Right renal pelvis (tissue), 4 donors: ENCODE results near the gene ISG20. TPM values are rescaled to one million over a fixed set of nuclear protein-coding genes. Genes with fewer than 3 reads are reported as not detected.

ENCODE experiments used
- DNase-seq, 4 donors: peaks; one replicate each; pipeline ENCODE4 v3.0.0-alpha.2; 2013; ENCODE audit warnings: low read depth in 4 of 4, low spot score in 3 of 4, missing footprints in 1 of 4
- polyA plus RNA-seq, 4 donors: library from polyadenylated mRNA; unstranded; fragments of 120-200 nt; gene quantifications; one replicate each; pipeline ENCODE4 v1.2.1, GENCODE V29; 2013; ENCODE audit not compliant: insufficient read length in 4 of 4

The ISG20 gene
- polyA plus RNA-seq, 4 donors = 0.39 to 1.8 (median 0.89) TPM

DNA sequence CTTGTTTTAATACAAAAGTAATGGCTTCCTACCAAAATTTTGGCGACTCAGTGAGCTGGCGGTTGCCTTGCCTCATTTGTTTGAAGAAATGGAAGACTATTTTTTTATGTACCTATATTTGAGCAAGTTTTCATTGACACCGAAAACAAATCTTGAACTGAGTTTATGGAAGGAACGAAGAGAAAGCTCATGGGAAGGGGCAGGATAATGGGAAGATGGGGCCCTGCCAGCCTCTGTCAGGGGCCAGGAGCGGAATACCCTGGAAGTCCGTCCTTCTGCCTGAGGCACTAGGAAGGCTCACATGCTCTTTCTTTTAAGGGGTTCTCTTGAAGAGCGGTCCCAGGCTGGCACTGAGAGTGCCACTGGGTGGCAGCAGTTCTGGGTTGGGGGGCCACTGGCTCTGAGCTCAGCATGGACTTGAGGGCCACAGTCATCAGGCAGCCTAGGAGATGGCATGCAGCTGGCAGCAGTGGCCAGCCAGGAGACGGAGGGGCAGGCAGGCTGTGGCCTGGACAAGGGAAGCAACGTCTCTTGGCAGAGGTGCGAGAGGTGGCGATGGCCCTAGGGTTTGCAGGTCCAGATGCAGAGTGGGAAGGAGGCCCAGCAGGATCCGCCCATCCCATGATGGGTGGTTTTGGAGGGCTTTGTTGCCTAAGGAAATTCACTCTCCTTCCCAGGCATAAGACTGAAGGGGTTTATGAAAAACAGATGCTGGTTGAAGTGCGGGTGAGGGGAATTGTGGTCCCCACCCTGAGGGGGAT, 41.6 kb downstream of the ISG20 start:
- DNase-seq = no peak

DNA sequence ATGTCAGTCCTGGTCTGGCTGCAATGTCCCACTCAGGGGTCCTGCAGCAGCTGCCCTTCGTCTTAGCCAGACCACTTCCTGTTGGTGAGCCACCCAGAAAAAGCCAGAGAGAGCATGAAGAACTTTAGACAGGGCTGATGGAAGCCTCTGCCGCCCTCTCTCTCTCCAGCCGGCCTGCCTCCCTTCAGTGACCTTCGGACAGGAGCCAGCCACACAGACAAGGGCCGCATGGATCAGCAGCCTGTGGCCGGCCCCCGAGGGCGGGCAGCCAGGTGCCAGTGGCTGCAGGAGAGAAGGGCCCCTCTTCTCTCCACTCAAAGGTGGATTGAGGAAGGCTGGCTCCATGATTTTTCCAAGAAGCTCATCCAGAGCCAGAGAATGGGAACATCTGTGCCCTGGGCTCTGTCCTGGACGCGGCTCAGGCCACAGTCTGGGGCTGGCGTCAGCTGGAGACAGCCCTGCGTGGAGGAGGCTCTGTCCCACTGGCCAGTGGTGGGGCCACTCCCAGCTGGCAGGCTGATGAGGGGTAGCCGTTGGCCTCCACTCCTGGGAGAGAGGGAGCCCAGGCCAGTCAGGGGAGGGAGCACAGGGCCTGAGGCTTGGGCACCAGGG, 42.9 kb downstream of the ISG20 start:
- DNase-seq = no peak

DNA sequence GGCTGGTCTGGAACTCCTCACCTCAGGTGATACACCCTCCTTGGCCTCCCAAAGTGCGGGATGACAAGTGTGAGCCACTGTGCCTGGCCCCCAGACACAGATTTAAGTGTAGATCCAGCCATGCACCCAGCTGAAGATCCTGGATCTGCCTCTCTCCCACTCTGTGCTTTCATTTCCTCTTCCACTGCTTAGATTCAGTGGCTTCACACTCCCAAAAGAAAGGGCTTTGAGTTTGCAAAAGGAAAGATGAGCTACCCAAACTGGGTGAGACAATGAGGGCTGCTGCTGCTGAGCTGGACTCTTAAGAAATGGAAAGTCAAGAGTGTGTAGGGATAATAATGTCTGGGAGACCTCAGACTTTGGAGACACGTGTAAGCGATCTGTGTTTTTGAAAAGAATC, 45.5 kb downstream of the ISG20 start:
- no peak for DNase-seq

DNA sequence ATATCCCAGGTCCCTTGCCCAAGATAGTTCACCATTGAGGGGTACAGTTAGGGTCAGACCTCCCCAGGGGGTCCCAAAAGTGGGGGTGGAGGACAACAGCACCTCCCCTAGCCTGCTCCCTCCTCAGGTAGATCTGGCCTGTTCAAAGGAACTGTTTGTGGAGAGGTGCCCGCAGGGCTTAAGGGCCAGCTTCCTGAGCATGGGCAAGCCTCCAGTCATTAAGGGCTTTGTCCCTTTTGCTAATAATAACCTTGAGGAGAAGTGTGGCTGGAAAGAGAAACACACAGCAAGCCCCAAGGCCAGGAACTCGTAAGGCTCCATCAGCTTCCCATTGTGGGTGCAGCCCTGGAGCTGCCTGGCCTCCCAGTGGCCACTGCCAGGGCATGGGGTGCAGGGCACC, 47.4 kb downstream of the ISG20 start:
- no peak for DNase-seq

DNA sequence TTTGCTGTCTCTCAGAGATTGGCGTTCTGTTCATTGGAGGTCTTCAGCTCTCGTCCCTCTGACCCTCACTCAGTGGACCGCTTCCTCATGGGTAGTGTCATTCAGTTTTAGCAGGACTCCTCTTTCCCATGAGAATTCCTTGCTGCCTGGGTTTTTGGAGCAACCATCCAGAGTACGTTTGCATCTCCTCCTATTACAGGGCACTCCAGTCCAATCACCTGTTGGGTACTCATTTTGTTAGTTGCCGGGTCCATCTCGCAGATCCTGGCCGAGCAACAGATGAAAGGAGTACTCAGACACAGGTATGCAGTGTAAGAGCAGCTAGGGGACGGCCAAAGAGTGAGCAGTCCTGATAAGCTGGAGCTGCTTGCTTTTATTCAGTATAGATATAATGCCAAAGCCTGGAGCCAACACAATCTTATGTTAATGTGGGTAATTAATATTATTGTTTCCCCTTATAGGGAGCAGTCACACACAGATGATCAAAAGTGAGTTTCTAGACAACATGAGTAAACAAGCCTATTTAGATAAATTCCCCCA, 49.6 kb downstream of the ISG20 start:
- no peak for DNase-seq

DNA sequence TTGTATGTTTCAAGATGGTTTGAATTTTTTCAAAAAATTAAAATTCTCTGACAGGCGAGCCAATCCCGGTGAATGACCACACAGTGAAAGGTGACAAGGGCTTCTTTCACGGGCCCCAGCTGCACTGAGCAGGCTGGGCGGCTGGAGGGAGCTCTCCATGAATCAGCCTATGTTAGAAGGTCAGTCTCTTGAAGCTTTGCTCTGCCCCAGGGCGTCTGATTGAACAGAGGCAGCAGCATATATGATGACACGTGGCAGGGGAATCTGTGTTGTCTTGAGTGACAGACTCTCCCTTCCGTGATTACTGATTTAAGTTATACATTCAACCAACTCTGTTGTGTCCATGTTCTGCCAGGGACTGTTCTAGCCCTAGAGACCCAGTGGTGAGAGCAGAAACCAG, 51.5 kb downstream of the ISG20 start:
- no peak for DNase-seq

DNA sequence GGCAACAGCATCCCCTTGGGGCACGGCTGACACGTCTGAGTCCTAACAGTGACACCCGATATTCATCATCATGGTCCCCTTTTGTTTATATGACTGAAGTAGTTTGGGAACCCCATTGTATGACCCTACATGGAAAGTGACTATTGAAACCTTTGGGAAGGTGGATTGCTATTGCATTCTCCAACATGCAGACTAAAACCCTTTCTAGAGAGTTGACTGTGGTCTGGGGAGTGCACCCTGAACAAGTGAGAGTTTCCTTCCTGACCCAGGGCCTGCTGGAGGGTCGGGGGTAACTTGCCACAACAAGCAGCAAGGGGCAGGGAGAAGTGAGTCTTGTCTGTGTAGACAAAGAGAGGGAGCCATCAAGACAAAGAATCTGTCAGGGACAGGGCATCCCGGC, 54.4 kb downstream of the ISG20 start:
- no peak for DNase-seq

DNA sequence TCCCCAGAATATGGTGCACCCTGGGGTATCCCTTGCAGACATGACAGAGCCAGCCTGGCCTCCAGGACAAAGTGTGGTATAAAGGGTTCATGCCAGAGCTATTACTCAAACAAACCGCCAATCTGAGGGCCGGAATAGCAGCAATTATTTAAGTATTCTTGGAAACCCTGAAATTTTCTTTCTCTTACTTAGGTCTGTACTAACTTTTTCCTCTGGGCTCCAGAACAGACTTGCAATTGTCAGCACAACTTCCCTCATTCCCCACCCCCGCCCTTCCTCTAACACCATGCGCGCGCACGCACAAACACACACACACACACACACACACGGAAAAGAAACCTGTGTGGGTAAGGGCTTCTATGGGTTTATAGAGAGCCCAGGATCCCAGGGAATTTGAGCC, 56.3 kb downstream of the ISG20 start:
- no peak for DNase-seq

DNA sequence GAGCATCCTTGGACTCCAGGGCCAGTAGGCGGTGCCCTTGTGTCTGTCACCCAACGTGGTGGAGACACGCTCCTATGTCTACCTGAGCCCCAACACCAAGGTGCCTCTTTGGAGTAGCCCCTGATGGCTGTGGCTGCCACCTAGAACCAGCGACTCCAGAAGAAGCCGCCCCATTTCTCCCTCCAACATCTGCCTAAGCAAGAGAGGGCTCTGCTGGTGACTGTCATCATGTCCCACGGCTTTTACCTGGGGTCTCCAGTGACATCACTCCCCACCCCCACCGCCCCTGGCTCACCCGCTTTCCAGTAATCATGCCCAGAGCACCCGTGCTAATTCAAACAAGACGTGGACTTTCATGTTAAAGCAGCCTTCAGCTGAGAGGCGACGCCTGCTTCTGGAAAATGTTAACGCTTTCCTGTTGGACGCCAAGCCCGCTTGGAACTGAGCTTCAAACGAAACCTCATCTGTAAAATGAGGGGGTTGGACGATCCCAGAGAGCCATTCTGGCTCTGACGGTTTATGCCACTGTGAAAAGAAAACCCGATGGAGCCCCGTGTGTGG, 57.0 kb downstream of the ISG20 start:
- no peak for DNase-seq

DNA sequence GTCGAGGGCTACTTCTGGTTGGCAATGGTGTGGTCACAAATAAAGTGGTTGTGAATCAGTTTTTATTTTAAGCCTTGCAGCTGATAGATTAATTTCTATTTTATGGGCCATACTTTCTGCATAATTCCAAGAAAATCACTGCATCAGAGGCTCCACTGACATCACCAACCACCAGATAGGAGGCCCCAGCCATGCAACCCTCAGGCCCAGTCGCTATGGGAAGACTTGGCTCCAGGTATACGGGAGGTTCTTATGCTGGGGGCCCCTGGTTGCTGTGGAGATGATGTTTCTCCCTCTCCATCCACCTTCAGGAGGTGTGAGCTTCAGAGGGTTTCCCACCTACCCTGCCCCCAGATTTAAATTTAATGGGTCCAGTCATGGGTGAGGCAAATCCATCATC, 57.4 kb downstream of the ISG20 start:
- DNase-seq = no peak

DNA sequence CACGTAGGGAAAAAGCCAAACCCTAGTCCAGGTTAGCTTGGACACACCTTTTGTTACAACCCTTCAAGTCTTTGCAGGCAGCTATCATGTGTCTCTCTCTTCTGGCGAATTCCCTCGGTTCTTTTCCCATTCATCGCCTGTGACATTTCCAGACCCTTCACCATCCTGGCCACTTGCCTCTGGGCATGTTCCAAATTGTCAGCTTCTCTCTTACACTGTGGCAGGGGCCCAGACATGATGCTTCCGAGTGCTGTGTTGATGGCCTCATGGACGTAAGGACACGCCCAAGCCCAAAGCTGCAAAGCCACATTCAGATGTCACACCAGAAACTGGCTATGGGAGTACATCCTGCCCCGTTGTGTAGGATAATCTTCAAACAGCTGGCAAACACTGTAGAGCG, 58.5 kb downstream of the ISG20 start:
- no peak for DNase-seq

DNA sequence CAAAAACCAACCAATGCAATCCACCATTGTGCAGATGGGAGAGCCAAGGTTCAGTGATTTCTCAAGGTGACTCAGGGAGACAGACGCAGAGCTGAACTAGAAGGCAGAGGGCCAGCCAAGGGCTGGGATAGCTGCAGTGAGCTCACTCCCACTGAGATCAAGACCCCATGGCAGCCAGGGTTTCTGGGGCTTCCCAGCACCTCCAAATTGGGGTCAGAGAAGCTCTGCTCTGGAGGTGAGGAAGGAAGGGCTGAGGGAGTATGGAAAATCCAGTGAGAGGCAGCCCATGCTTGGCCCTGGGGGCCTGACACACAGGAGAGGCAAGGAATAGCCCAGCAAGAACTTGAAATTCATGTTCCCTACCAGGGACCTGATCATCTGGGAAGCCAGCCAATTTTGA, 61.0 kb downstream of the ISG20 start:
- DNase-seq = no peak

DNA sequence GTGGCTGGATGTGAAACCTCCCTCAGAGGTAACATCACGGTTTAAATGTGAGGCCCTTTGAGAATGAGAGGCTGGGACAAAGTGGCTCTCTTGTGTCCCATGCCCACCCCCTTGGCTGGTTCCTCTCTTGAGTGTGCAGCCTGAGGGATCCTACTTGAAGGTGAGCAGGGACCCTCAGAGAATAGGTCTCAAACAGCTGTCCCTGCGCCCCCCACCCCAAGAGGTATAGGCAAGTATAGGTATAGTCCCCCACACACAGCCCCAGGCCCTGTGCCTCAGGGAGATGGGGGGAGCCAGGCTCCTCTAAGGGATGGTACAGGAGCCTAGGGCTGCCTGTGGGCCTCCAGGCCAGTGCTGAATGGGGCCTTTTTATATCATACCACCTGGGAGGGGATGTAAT, 61.9 kb downstream of the ISG20 start:
- no peak for DNase-seq

DNA sequence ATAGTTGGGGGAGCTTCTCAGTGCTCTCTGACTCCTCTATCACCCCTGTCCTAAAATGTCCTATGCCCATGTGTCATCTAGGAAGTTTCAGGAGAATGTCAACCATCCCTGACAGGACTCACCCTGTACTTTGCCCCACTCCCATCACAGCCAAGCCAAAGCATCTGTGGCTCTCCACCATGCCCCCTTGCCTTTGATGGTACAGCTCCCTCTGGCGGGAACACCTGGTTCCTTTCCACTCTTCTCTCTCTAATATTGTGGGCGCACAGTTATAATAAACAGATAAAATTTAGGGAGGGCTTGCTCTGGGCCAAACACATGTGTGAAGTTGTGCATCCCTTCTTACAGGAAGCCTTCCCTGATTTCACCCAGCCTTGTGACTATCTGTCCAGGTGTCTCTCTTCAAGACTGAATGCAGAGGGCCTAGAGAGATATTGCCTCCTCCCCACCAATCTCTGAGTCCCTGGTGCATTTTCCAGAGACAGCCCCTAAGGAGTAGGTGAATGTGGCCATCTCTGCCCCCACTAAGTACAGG, 62.8 kb downstream of the ISG20 start:
- no peak for DNase-seq

DNA sequence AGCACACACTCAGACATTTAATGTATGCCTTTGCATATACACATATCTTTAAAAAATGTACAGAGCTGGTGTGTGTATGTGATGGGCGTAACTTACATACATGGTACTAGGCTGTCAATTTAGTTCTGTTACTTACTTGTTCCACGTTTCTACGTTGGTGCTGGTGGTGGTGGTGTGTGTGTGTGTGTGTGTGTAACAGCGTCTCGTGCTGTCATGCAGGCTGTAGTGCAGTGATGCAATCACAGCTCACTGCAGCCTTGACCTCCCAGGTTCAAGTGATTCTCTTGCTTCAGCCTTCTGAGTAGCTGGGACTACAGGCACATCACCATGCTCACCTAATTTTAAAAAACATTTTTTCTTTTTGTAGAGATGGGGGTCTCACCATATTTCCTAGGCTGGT, 64.2 kb downstream of the ISG20 start:
- no peak for DNase-seq

DNA sequence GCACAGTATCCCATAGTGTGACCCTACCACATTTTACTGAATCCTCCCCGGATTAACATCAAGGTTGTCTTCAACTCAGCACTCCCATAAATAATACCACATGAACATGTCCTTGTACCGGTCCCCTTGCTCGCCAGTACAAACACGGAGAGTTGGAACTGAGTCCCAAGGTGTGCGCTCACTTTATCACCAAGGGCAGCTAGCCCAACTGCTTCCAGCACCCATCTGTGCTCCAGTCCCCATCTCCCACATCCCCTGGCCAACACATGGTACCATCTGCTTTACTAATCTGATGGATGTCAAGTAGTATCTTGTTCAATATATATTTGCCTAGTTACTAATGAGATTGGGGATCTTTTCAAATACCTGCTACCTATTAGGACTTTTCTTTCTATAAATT, 64.7 kb downstream of the ISG20 start:
- DNase-seq = no peak

DNA sequence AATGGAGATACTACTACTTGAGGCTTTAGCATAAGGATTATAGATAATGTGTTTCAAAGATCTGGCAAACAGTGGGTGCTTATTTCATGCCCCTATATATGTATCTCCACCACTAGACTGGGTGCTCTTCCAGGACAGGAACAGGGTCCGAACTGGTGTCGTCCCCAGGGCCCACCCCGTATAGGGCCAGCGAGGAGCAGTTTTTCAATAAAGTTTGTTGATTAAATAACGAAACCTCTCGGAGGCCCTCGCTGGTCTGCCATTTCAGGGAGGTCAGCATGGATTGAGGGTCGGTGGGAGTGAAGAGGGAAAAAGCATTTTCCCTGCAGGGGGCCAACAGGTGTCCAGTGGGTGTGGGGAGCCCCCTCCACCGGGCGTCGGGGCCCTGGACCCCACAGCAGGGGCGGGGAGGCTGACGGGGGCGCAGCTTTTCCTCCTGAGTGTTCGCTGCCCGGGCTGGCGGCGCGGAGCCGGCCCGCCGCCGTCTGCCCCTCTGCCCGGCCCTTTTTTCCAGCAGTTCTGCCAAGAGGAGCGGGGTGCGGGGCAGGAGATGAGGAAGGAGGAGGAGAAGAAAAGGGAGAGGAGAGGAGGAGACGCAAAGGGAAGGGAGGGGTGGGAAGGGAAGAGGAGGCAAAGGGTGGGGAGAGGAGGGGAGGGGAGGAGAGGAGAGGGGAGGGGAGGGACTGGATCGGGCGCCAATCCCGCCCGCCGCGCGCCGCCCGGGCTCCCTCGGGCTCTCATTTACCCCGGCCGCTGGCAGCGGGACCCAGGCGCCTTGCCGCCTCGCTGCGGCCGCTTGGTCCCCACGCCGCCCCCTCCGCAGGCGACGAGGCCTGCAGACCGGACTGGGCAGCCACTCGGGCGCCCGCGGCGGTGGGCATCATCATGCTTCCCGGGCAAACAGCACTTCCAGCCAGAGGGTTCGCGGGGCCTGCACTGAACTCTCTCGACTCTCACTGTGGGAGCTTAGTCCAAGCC, 66.3 kb downstream of the ISG20 start:
- peak in 2 of 4 donors; percentile 33 to 34 for DNase-seq

DNA sequence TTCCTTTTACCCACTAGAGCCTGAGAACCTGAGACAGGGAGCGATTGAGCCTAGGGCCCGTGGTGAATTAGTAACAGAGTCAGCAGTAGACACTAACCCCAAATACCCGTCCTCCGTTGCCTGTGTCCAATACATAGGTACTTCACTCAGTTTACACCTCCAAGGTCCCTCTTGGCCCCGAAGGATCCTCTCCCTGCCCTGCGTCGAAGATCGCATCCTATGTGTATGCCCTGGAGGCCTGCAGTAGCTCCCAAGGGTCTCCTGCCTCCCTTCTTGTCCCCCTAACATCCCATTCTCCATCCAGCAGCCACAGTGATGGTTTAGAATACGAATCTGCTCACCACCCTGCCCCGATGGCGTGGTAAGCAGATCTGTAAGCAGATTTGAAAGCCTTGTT, 67.0 kb downstream of the ISG20 start:
- DNase-seq = no peak
